H1 (cell line): ENCODE results near the gene GNAQ. TPM values are rescaled to one million over a fixed set of nuclear protein-coding genes. Genes with fewer than 3 reads are reported as not detected.

ENCODE experiments used
- CTCF ChIA-PET: fragments of 300-600 bp; sonication (Branson Sonifier 250); formaldehyde crosslinking; loops from one replicate; lab custom pipeline; 2021; ENCODE audit not compliant: partially characterized antibody; lab: Charles Lee
- POLR2A ChIA-PET: fragments of 300-600 bp; sonication (Branson Sonifier 250); formaldehyde crosslinking; loops from one replicate; lab custom pipeline; 2021; ENCODE audit warnings: inconsistent platforms; ENCODE audit not compliant: partially characterized antibody; lab: Charles Lee
- DNase-seq, 2 experiments: peaks; one replicate each; pipeline versions ENCODE4 v3.0.0 to v3.0.0-alpha.2; 2010 to 2022; ENCODE audit warnings: low spot score in 2 of 2, low read depth in 1 of 2, mixed read lengths in 1 of 2
- FAIRE-seq: peaks from 2 replicates; lab custom pipeline; 2011; peaks lifted over from hg19 to GRCh38; lab: Jason Lieb, UNC
- H2AFZ ChIP-seq: 2 replicates; pipeline ENCODE4 v1.8.1; 2012; ENCODE audit warnings: low read length, inconsistent platforms
- H2AK5ac ChIP-seq: 2 replicates; pipeline ENCODE4 v1.6.1; 2013; ENCODE audit warnings: low read depth, low read length
- H2BK120ac ChIP-seq: replicated peaks from 2 replicates; pipeline ENCODE3; 2013; ENCODE audit warnings: low read depth, low read length, inconsistent platforms
- H2BK12ac ChIP-seq: 2 replicates; pipeline ENCODE4 v1.6.1; 2013; ENCODE audit warnings: low read depth, low read length
- H2BK15ac ChIP-seq: 2 replicates; pipeline ENCODE4 v1.6.1; 2013; ENCODE audit warnings: low read length
- H2BK20ac ChIP-seq: 2 replicates; pipeline ENCODE4 v1.6.1; 2013; ENCODE audit warnings: low read length
- H2BK5ac ChIP-seq: 2 replicates; pipeline ENCODE4 v1.6.1; 2013; ENCODE audit warnings: low read depth, low read length
- H3K14ac ChIP-seq: 2 replicates; pipeline ENCODE4 v1.6.1; 2013; ENCODE audit warnings: inconsistent platforms; ENCODE audit not compliant: insufficient read length
- H3K18ac ChIP-seq: 2 replicates; pipeline ENCODE4 v1.6.1; 2013; ENCODE audit warnings: low read length; ENCODE audit errors: extremely low read depth
- H3K23ac ChIP-seq: 2 replicates; pipeline ENCODE4 v1.6.1; 2013; ENCODE audit warnings: inconsistent platforms; ENCODE audit not compliant: insufficient read length
- H3K23me2 ChIP-seq: 2 replicates; pipeline ENCODE4 v1.6.1; 2013; ENCODE audit warnings: low read depth, low read length
- H3K27ac ChIP-seq: 2 replicates; pipeline ENCODE4 v1.6.1; 2011; ENCODE audit warnings: low read depth, low read length, inconsistent platforms
- H3K27me3 ChIP-seq, 4 experiments: replicated peaks in 1 of 4; 1 replicate in 1 of 4; 2 replicates in 3 of 4; pipeline versions ENCODE4 v1.6.1 to v1.8.1; 2011 to 2013; ENCODE audit warnings: low read length in 3 of 4, mild to moderate bottlenecking in 3 of 4, inconsistent platforms in 2 of 4, mixed read lengths in 2 of 4, moderate library complexity in 1 of 4; ENCODE audit not compliant: control insufficient read depth in 3 of 4, insufficient read depth in 3 of 4; ENCODE audit errors: extremely low read depth in 1 of 4
- H3K36me3 ChIP-seq, 4 experiments: 2 replicates each; pipeline versions ENCODE4 v1.6.1 to v1.8.1; 2011 to 2013; ENCODE audit warnings: mild to moderate bottlenecking in 4 of 4, low read length in 3 of 4, moderate library complexity in 2 of 4, control low read depth in 1 of 4, inconsistent platforms in 1 of 4; ENCODE audit not compliant: insufficient read depth in 4 of 4, control insufficient read depth in 2 of 4
- H3K4ac ChIP-seq: replicated peaks from 2 replicates; pipeline ENCODE3; 2013; ENCODE audit warnings: low read length, low read depth, mixed read lengths, inconsistent platforms; ENCODE audit not compliant: insufficient read length
- H3K4me1 ChIP-seq, 4 experiments: replicated peaks in 1 of 4; 1 replicate in 1 of 4; 2 replicates in 3 of 4; pipeline versions ENCODE4 v1.6.1 to v1.8.1; 2011 to 2013; ENCODE audit warnings: low read length in 3 of 4, inconsistent platforms in 2 of 4, mixed read lengths in 1 of 4; ENCODE audit not compliant: insufficient read depth in 4 of 4, control insufficient read depth in 3 of 4
- H3K4me2 ChIP-seq, 2 experiments: 2 replicates each; pipeline versions ENCODE4 v1.6.1 to v1.8.1; 2011 to 2013; ENCODE audit warnings: low read depth in 2 of 2, low read length in 2 of 2, control low read depth in 1 of 2, inconsistent platforms in 1 of 2, mild to moderate bottlenecking in 1 of 2; ENCODE audit not compliant: insufficient read depth in 1 of 2
- H3K4me3 ChIP-seq, 4 experiments: fragments of 200-600, 300-600 bp in 1 of 4; sonication (generic), shearing (Covaris generic), sonication (Bioruptor Twin) in 1 of 4; 2 replicates each; pipeline versions ENCODE4 v1.5.1 to v1.8.1; 2011 to 2016; ENCODE audit warnings: low read length in 4 of 4, low read depth in 3 of 4, control low read depth in 2 of 4, inconsistent platforms in 2 of 4, mild to moderate bottlenecking in 2 of 4, mixed read lengths in 1 of 4, moderate library complexity in 1 of 4; ENCODE audit not compliant: insufficient read depth in 2 of 4; ENCODE audit errors: extremely low read depth in 1 of 4
- H3K56ac ChIP-seq: replicated peaks from 2 replicates; pipeline ENCODE3; 2013; ENCODE audit warnings: low read depth, mild to moderate bottlenecking, mixed read lengths, low read length, inconsistent platforms; ENCODE audit not compliant: insufficient read length
- H3K79me1 ChIP-seq: 2 replicates; pipeline ENCODE4 v1.6.1; 2013; ENCODE audit warnings: low read depth, low read length, control low read depth
- H3K79me2 ChIP-seq, 2 experiments: 2 replicates each; pipeline versions ENCODE4 v1.6.1 to v1.8.1; 2012 to 2013; ENCODE audit warnings: low read length in 2 of 2, mild to moderate bottlenecking in 2 of 2, inconsistent platforms in 1 of 2; ENCODE audit not compliant: insufficient read depth in 2 of 2, control insufficient read depth in 1 of 2
- H3K9ac ChIP-seq, 4 experiments: replicated peaks in 1 of 4; 1 replicate in 1 of 4; 2 replicates in 3 of 4; pipeline versions ENCODE4 v1.6.1 to v1.8.1; 2011 to 2013; ENCODE audit warnings: low read depth in 3 of 4, low read length in 3 of 4, control low read depth in 2 of 4, mild to moderate bottlenecking in 2 of 4, moderate library complexity in 2 of 4, inconsistent platforms in 1 of 4; ENCODE audit errors: extremely low read depth in 1 of 4
- H3K9me3 ChIP-seq, 2 experiments: 2 replicates each; pipeline versions ENCODE4 v1.6.1 to v1.8.1; 2012 to 2013; ENCODE audit warnings: mild to moderate bottlenecking in 2 of 2, moderate library complexity in 2 of 2, control low read depth in 1 of 2, inconsistent platforms in 1 of 2, low read depth in 1 of 2, low read length in 1 of 2, mixed read lengths in 1 of 2; ENCODE audit not compliant: insufficient read depth in 2 of 2
- H4K20me1 ChIP-seq, 2 experiments: replicated peaks in 1 of 2; 2 replicates each; pipeline versions ENCODE3 to v1.8.1; 2011 to 2013; ENCODE audit warnings: inconsistent platforms in 2 of 2, low read length in 2 of 2, mild to moderate bottlenecking in 1 of 2; ENCODE audit not compliant: insufficient read depth in 2 of 2, control insufficient read depth in 1 of 2
- H4K5ac ChIP-seq: 2 replicates; pipeline ENCODE4 v1.6.1; 2013; ENCODE audit warnings: low read length, low read depth, mixed read lengths, inconsistent platforms; ENCODE audit not compliant: insufficient read length
- H4K8ac ChIP-seq: 2 replicates; pipeline ENCODE4 v1.8.0; 2013; ENCODE audit warnings: mild to moderate bottlenecking, moderate library complexity, low read length, inconsistent platforms; ENCODE audit not compliant: insufficient read depth; ENCODE audit errors: extremely low read depth
- H4K91ac ChIP-seq: replicated peaks from 2 replicates; pipeline ENCODE3; 2013; ENCODE audit warnings: low read length, mixed read lengths, inconsistent platforms; ENCODE audit not compliant: insufficient read length
- ASH2L ChIP-seq: fragments of 200-600, 300-600 bp; sonication (generic); IDR thresholded peaks from one replicate; pipeline ENCODE4 v1.7.1; 2017; ENCODE audit warnings: low read length
- CBX5 ChIP-seq: fragments of 300-800, 300-1000 bp; sonication (generic); IDR thresholded peaks from 2 replicates; pipeline ENCODE4 v1.7.1; 2016; ENCODE audit warnings: antibody characterized with exemption, low read length, low read depth
- CBX8 ChIP-seq: fragments of 300-800, 300-1000 bp; sonication (generic); IDR thresholded peaks from 2 replicates; pipeline ENCODE4 v1.7.1; 2016; ENCODE audit warnings: low read depth, low read length, borderline replicate concordance
- KDM1A ChIP-seq: fragments of 200-600, 300-600 bp; sonication (generic); IDR thresholded peaks from 2 replicates; pipeline ENCODE4 v1.7.1; 2016; ENCODE audit warnings: mild to moderate bottlenecking, low read length, borderline replicate concordance
- NRF1 ChIP-seq: IDR thresholded peaks from 2 replicates; pipeline ENCODE4 v1.6.1; 2011; ENCODE audit warnings: mild to moderate bottlenecking, low read depth, low read length, improper control_type of control experiment
- RXRA ChIP-seq: IDR thresholded peaks from 2 replicates; pipeline ENCODE4 v1.6.1; 2011; ENCODE audit warnings: low read depth, mild to moderate bottlenecking, low read length, moderate library complexity; ENCODE audit not compliant: insufficient read depth
- ZNF274 ChIP-seq: IDR thresholded peaks from 2 replicates; pipeline ENCODE4 v1.7.0; 2012; ENCODE audit warnings: low read length, borderline replicate concordance; ENCODE audit errors: extremely low read depth
- WGBS, 2 experiments: shearing (Covaris generic) in 1 of 2; methylation state at CpG; one replicate each; pipeline versions ENCODE4 v1.1.6 to v1.1.7; 2013 to 2015; ENCODE audit warnings: low lambda C conversion rate in 2 of 2, mixed read lengths in 2 of 2, inconsistent platforms in 1 of 2, low coverage in 1 of 2, missing lambda C conversion rate in 1 of 2; ENCODE audit not compliant: insufficient replicate concordance in 2 of 2, insufficient coverage in 1 of 2, insufficient read length in 1 of 2; ENCODE audit errors: extremely low coverage in 1 of 2, missing lambda C conversion rate in 1 of 2; 5-methylcytosine and 5-hydroxymethylcytosine counted together
- polyA plus RNA-seq, 7 experiments: library from polyadenylated mRNA; depleted of rRNA in 3 of 7; stranded (reverse) in 5 of 7; unstranded in 2 of 7; fragments of >200 nt in 5 of 7; fragments of 200-250 nt in 2 of 7; gene quantifications; 1 replicate in 5 of 7; 2 replicates in 1 of 7; 4 replicates in 1 of 7; pipeline versions ENCODE4 v1.2.1 to v1.2.3, GENCODE V29; 2011 to 2013; ENCODE audit warnings: missing spikeins in 2 of 7, mixed read lengths in 2 of 7
- total RNA-seq: library from RNA; stranded (reverse); fragmentation: NEBNext Ultra II Directional; extraction: Animal tissue kit (Norgen Biotek cat#: 25700); gene quantifications from 2 replicates; pipeline ENCODE4 v1.2.1, GENCODE V29; 2021

Gene GNAQ
- total and polyA plus RNA-seq, 2 of the 8 experiments (the other 6 are each of a cell fraction or from before 2014, with no cell fraction given) = 22.8 to 63.8 TPM

GRCh38 chr9:77865385-77866047 lies 166.1 kb downstream of the GNAQ start:
- no peak overlapping the region for H3K56ac ChIP-seq
- FAIRE-seq = no peak
- H2BK20ac ChIP-seq = no peak overlapping the region
- H2AFZ ChIP-seq = no peak overlapping the region
- no peak overlapping the region for H2BK15ac ChIP-seq
- no peak overlapping the region for H3K9ac ChIP-seq
- no peak overlapping the region for H4K91ac ChIP-seq
- H3K23ac ChIP-seq = no peak overlapping the region
- peaks cover 0 to 2% of the 10 kb centered on the region in 2 experiments for H4K20me1 ChIP-seq
- H3K27ac ChIP-seq = no peak overlapping the region
- no peaks in the 10 kb centered on the region for H3K4me1 ChIP-seq
- POLR2A ChIA-PET = interaction anchor here (1.1 kb wide), 1 partner anchor 8 kb away, joined by 4 read pairs; no protein-coding TSS in a partner anchor
- H3K14ac ChIP-seq = no peak overlapping the region
- WGBS, 2 experiments = 96% methylated on average over 4 of the region's 4 CpGs; no CpG with 5 or more reads in 1 of the 2 experiments
- H3K9me3 ChIP-seq = peaks cover 10 to 16% of the 10 kb centered on the region in 2 experiments; a peak in 3 of 4 replicates
- DNase-seq = no peak
- H4K8ac ChIP-seq = no peak overlapping the region
- TF ChIP-seq ZNF274 (no peak), CBX5 (no peak), RXRA (no peak), NRF1 (no peak), ASH2L (no peak), CBX8 (no peak), KDM1A (no peak)
- TF ChIP-seq, all 59 proteins: peak for 0
- Histone ChIP-seq H3K4me2 (no peak overlapping the region), H2AK5ac (no peak overlapping the region), H3K36me3 (peaks cover 0 to 7% (median 1%) of the 10 kb centered on the region in 4 experiments; a peak in 3 of 8 replicates), H2BK12ac (no peak overlapping the region), H3K18ac (no peak overlapping the region), H3K79me2 (no peaks in the 10 kb centered on the region), H3K4ac (no peak overlapping the region), H3K23me2 (no peaks in the 10 kb centered on the region), H4K5ac (no peak overlapping the region), H3K27me3 (no peaks in the 10 kb centered on the region), H2BK5ac (no peak overlapping the region), H3K79me1 (no peaks in the 10 kb centered on the region), H2BK120ac (no peak overlapping the region), H3K4me3 (no peak overlapping the region)
- CTCF ChIA-PET = interaction anchor here (0.7 to 3.1 kb wide), 4 partner anchors 15 to 388 kb away, joined by 3 to 12 read pairs (median 3); no protein-coding TSS in a partner anchor
